Right ventricle myocardium superior (tissue), 1 donor: Measurements from ENCODE around the gene LGALS4. TPM values are rescaled to one million over a fixed set of nuclear protein-coding genes. Genes with fewer than 3 reads are reported as not detected.
"Not testable (repeated sequence)": the region's sequence is repeated elsewhere in the genome, so short reads cannot be mapped to it uniquely, and the experiment has no call there.

Source experiments
- ATAC-seq: fragments of 200-7000 bp; cut with Tn5 transposase; one replicate; pipeline ENCODE4 v1.9.1; 2020; ENCODE audit warnings: mild to moderate bottlenecking; ENCODE audit not compliant: poor library complexity
- DNase-seq: peaks from one replicate; pipeline ENCODE4 v3.0.0-alpha.2; 2020
- intact Hi-C: fragments of 100-400 bp; cut with DNase I; formaldehyde crosslinking; loops from one replicate; pipeline ENCODE4 v1.11.2; 2022
- total RNA-seq: library from RNA; stranded (reverse); fragmentation: NEBNext Ultra II Directional; extraction: Animal tissue kit (Norgen Biotek cat#: 25700); gene quantifications from one replicate; pipeline ENCODE4 v1.2.1, GENCODE V29; 2021
- donor health status: DM: no; HTN: yes; CAD: no; lungs with severe emphysema.

The LGALS4 gene
- total RNA-seq, 1 donor from 2014 or later, result 0.86 TPM

GRCh38 chr19:38807374-38808098, 5.2 kb downstream of the LGALS4 start:
- DNase-seq, ATAC-seq, intact Hi-C loops: not testable (repeated sequence)

GRCh38 chr19:38806371-38806770, 6.4 kb downstream of the LGALS4 start:
- no peak for ATAC-seq
- intact Hi-C loops, result no loop called here

GRCh38 chr19:38805180-38805579, 7.6 kb downstream of the LGALS4 start:
- intact Hi-C loops, result no loop called here
- ATAC-seq, result no peak
- no peak for DNase-seq

More at GRCh38 chr19:38806371-38806770, 6.4 kb downstream of the LGALS4 start:
- no peak for DNase-seq

- no peak for DNase-seq
- no peak for ATAC-seq
- intact Hi-C loops, result no loop called here
Measured at GRCh38 chr19:38803543-38803942, 9.2 kb downstream of the LGALS4 start.

GRCh38 chr19:38801359-38802095, 11.2 kb downstream of the LGALS4 start:
- no peak for DNase-seq
- intact Hi-C loops, result no loop called here

GRCh38 chr19:38800577-38801347, 12.0 kb downstream of the LGALS4 start:
- DNase-seq (no peak), ATAC-seq (no peak)
- intact Hi-C loops, result no loop called here

More at GRCh38 chr19:38801359-38802095, 11.2 kb downstream of the LGALS4 start:
- ATAC-seq, result no peak

GRCh38 chr19:38799104-38799503, 13.6 kb downstream of the LGALS4 start:
- intact Hi-C loops, result no loop called here
- ATAC-seq (no peak), DNase-seq (no peak)

GRCh38 chr19:38797781-38798180, 15.0 kb downstream of the LGALS4 start:
- DNase-seq, intact Hi-C loops, ATAC-seq: not testable (repeated sequence)

- DNase-seq (no peak), ATAC-seq (no peak)
- intact Hi-C loops, result no loop called here
Measured at GRCh38 chr19:38796154-38796553, 16.6 kb downstream of the LGALS4 start.

- intact Hi-C loops, result no loop called here
- ATAC-seq (no peak), DNase-seq (no peak)
Measured at GRCh38 chr19:38795549-38795948, 17.2 kb downstream of the LGALS4 start.

GRCh38 chr19:38793671-38794070, 19.1 kb downstream of the LGALS4 start:
- DNase-seq (no peak), ATAC-seq (no peak)
- intact Hi-C loops, result no loop called here

- no peak for DNase-seq
- intact Hi-C loops, result no loop called here
- no peak for ATAC-seq
Measured at GRCh38 chr19:38793177-38793576, 19.6 kb downstream of the LGALS4 start.

- ATAC-seq, result peak; percentile 33
- intact Hi-C loops, result no loop called here
- peak; percentile 81 for DNase-seq
Measured at GRCh38 chr19:38792250-38793111, 20.3 kb downstream of the LGALS4 start.

- intact Hi-C loops, DNase-seq: not testable (repeated sequence)
- ATAC-seq, result peak; percentile 97
Measured at GRCh38 chr19:38791451-38792064, 21.2 kb downstream of the LGALS4 start.

- intact Hi-C loops, result not testable (repeated sequence)
- peak; percentile 3 for ATAC-seq
Measured at GRCh38 chr19:38790507-38791403, 22.0 kb downstream of the LGALS4 start.

GRCh38 chr19:38788478-38789243, 24.1 kb downstream of the LGALS4 start, which contains the start of gene LGALS7B:
Gene LGALS7B, plus strand, starts transcription at chr19:38789200. Its CDS starts 27 bp downstream, at chr19:38789227.
- no peak for ATAC-seq
- DNase-seq, result no peak
- intact Hi-C loops, result no loop called here

More at GRCh38 chr19:38790507-38791403, 22.0 kb downstream of the LGALS4 start:
- DNase-seq, result not testable (repeated sequence)
